Measurements from ENCODE around the gene CXorf49. TPM values are rescaled to one million over a fixed set of nuclear protein-coding genes. Genes with fewer than 3 reads are reported as not detected.
"Not testable (repeated sequence)": the region's sequence is repeated elsewhere in the genome, so short reads cannot be mapped to it uniquely, and the experiment has no call there.

Gene CXorf49
- total and polyA plus RNA-seq, 10 of the 15 experiments (the other 5 are each of a cell fraction or from before 2014, with no cell fraction given) = not detected

DNA sequence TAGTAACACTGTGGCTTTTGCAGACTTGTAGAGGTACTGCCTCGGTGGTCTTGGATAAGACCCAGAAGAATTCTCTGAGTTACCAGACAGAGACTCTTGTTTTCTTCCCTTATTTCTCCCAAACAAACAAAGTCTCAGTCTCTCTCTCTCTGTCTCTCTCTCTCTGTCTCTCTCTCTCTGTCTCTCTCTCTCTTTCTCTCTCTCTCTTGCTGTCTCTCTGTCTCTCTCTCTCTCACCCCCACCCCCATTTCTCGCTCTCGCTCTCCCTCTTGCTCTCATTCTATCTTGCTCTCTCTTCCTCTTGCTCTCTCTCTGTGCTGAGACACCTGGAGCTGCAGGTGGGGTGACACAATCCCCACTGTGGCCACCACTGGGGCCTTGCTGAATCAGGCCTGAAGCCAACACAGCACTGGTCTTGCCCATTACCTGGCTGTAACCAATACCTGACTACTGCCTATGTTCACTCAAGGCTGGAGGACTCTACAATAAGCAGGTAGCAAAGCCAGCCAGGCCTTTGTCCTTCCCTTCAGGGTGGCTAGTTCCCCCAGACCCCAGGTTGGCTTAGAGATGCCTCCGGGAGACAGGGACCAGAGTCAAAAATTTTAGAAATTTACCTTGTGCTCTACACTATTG is 38.4 kb downstream of the CXorf49 start (continued):
- no peak for TF ChIP-seq CEBPZ (IDR thresholded peaks at IDR 0.05; ENCODE audit: low read depth, low read length)
- no peak for TF ChIP-seq EGR1 (IDR thresholded peaks at IDR 0.05; ENCODE audit: borderline replicate concordance in 1 of 2, low read depth in 2 of 2, low read length in 2 of 2)
- TF ChIP-seq SMAD1 (IDR thresholded peaks at IDR 0.05; ENCODE audit: low read depth, partially characterized antibody) = no peak
- TF ChIP-seq TBL1XR1 (IDR thresholded peaks at IDR 0.05; ENCODE audit: low read depth, low read length) = no peak
- no peak for TF ChIP-seq SREBF1 (IDR thresholded peaks at IDR 0.05; ENCODE audit: low read length)
- TF ChIP-seq GATAD2B (conservative IDR thresholded peaks at IDR 0.05; ENCODE audit: low read depth) = no peak
- TF ChIP-seq SP1 (IDR thresholded peaks at IDR 0.05; ENCODE audit: low read depth, low read length) = no peak

DNA sequence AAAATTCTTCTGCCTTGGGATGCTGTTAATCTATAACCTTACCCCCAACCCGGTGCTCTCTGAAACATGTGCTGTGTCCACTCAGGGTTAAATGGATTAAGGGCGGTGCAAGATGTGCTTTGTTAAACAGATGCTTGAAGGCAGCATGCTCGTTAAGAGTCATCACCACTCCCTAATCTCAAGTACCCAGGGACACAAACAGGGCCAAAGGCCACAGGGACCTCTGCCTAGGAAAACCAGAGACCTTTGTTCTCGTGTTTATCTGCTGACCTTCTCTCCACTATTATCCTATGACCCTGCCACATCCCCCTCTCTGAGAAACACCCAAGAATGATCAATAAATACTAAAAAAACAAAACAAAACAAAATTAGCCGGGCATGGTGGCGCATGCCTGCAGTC is 40.9 kb downstream of the CXorf49 start:
- H3K4me3 ChIP-seq; in situ Hi-C loops (cut with MboI); H3K79me2 ChIP-seq (ENCODE audit: control insufficient read depth, insufficient read depth, low read length); DNase-seq (ENCODE audit: low read depth, low spot score); H3K27me3 ChIP-seq (replicated peaks in 1 of 2; ENCODE audit: control insufficient read depth in 2 of 2, insufficient read depth in 2 of 2, low read length in 1 of 2); CTCF ChIA-PET; H2AFZ ChIP-seq (ENCODE audit: control insufficient read depth, low read depth, low read length); ATAC-seq; H4K20me1 ChIP-seq (ENCODE audit: control insufficient read depth, insufficient read depth); BruUV-seq (replicated peaks); H3K36me3 ChIP-seq (ENCODE audit: control insufficient read depth in 2 of 2, insufficient read depth in 2 of 2, low read length in 1 of 2); SMC1A ChIA-PET (ENCODE audit: uncharacterized antibody, unreplicated experiment); H3K4me1 ChIP-seq (ENCODE audit: control insufficient read depth, insufficient read depth, low read length); H3K4me2 ChIP-seq (ENCODE audit: control insufficient read depth, insufficient read depth); H3K9me3 ChIP-seq (replicated peaks; ENCODE audit: control insufficient read depth, insufficient read depth, low read length); H3K27ac ChIP-seq (ENCODE audit: control insufficient read depth, insufficient read depth); H3K9ac ChIP-seq (ENCODE audit: control insufficient read depth, insufficient read depth, low read length); intact Hi-C loops (cut with micrococcal nuclease; ENCODE audit: unreplicated experiment); RAD21 ChIA-PET (ENCODE audit: unreplicated experiment); FAIRE-seq; POLR2A ChIA-PET: not testable (repeated sequence)
- 9% methylated on average over 3 of the region's 6 CpGs for WGBS (ENCODE audit: insufficient coverage, insufficient replicate concordance, low lambda C conversion rate, missing lambda C conversion rate)

GRCh38 chrX:71676068-71676795 is 41.9 kb downstream of the CXorf49 start:
- DNase-seq (ENCODE audit: low read depth, low spot score); H3K9ac ChIP-seq (ENCODE audit: control insufficient read depth, insufficient read depth, low read length); H3K4me3 ChIP-seq; intact Hi-C loops (cut with micrococcal nuclease; ENCODE audit: unreplicated experiment); H3K27me3 ChIP-seq (replicated peaks in 1 of 2; ENCODE audit: control insufficient read depth in 2 of 2, insufficient read depth in 2 of 2, low read length in 1 of 2); H3K27ac ChIP-seq (ENCODE audit: control insufficient read depth, insufficient read depth); H3K4me1 ChIP-seq (ENCODE audit: control insufficient read depth, insufficient read depth, low read length); H2AFZ ChIP-seq (ENCODE audit: control insufficient read depth, low read depth, low read length); POLR2A ChIA-PET; H3K79me2 ChIP-seq (ENCODE audit: control insufficient read depth, insufficient read depth, low read length); in situ Hi-C loops (cut with MboI); RAD21 ChIA-PET (ENCODE audit: unreplicated experiment); H4K20me1 ChIP-seq (ENCODE audit: control insufficient read depth, insufficient read depth); BruUV-seq (replicated peaks); H3K9me3 ChIP-seq (replicated peaks; ENCODE audit: control insufficient read depth, insufficient read depth, low read length); SMC1A ChIA-PET (ENCODE audit: uncharacterized antibody, unreplicated experiment); H3K36me3 ChIP-seq (ENCODE audit: control insufficient read depth in 2 of 2, insufficient read depth in 2 of 2, low read length in 1 of 2); CTCF ChIA-PET; H3K4me2 ChIP-seq (ENCODE audit: control insufficient read depth, insufficient read depth); FAIRE-seq; ATAC-seq: not testable (repeated sequence)
- 76% methylated on average over 41 of the region's 43 CpGs for WGBS (ENCODE audit: insufficient coverage, insufficient replicate concordance, low lambda C conversion rate, missing lambda C conversion rate)
